Inflammatory macrophage treated with lipopolysaccharide for 1 hour (primary cell): ENCODE results near the gene ARHGEF38.
A peak's percentile ranks its signal among the peaks of the same experiment; 100 is the strongest.
"Not testable (repeated sequence)": the region's sequence is repeated elsewhere in the genome, so short reads cannot be mapped to it uniquely, and the experiment has no call there.

Experiments
- DNase-seq, 2 donors: peaks; one replicate each; pipeline ENCODE4 v3.0.0-alpha.2; 2020 to 2022

The ARHGEF38 gene

DNA sequence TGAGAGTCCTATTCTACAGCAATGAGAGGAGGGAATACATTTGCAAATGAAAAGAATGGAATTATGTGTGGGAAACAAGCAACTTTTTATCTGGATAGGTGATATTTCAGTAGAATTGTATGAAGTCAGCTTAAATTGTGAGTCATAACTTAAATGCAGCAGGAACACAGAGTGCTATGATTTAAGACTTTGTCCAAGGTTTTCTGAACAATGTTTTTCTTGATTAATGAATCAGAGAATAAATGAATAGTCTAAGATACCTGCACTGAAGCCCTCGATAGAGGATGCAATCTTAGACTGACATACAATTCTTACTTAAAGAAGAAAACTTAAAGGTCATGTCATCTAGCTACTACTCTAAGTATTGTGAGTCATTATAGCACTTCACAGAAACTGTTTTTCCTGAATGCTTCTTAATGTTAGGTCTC, 8.0 kb downstream of the ARHGEF38 start:
- no peak for DNase-seq

DNA sequence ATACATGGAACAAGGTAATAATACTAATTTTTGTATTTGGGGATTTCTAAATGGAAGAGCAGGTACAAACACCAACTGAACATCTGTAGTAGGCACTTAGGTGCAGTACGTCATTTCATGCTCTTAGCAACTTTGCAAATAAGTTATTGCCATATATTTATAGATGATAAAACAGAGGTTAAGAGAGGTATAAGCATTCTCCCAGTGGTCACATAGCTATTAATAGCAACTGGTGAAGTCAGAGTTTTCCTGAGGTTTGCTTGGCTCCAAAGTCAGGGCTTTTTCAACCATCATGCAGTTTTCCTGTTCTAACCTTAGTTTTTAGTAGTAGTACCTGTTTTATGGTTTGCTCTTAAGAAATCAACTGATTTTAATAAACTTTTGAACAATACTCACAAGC, 10.9 kb downstream of the ARHGEF38 start:
- DNase-seq = no peak

DNA sequence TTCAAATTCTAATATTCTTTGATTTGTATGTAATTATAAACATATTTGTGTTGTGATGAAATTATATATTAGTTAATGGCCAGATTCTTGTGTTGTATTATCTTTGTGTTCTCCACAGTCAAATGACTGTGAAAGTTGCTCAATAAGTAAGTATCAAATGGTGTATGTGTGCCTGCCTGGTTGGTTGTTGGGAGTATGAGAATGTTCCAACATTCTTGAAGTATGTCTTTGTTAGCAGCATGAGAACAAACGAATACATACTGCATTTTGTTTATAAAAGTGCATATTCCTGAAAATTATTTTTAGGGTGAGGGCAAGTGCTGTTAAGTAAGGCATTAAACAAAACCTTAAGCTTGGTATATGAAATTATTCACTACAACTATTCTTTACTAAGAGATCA, 16.2 kb downstream of the ARHGEF38 start:
- DNase-seq = no peak

DNA sequence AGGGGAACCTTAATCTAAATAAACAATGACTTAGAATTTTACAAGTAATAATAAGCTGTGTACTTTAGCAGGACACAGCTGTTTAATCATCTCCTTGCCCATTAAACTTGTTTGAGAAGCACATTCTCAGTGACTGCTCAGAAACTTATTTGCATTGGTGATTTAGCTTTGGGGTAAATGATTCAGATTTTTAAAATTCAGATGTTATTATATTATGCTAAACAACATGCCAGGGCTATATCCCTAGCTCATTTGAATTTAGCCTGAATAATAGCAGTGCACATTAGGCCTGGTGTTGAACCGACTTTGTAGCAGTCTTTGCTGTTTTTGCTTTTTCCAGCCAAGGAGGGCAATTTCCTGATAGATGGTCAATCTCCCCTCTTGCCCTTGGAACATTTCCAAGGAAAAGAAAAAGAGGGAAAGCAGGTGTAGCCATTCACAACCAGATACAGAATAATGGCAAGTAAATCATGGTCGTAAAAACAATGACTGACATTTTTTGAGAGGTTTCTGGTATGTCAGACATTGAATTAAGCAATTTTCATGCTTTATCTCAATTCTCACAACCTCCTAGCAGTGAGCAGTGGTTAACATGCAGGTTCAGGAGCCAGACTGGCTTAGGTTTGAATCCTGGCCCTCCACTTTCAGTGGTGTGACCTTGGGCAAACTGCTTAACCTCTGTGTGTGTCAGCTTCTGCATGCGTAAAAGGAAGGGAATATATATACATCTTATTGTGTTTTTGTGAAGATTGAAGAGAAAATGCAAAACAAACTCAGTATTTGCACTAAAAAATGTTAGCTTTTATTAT, 16.8 kb downstream of the ARHGEF38 start:
- no peak for DNase-seq

DNA sequence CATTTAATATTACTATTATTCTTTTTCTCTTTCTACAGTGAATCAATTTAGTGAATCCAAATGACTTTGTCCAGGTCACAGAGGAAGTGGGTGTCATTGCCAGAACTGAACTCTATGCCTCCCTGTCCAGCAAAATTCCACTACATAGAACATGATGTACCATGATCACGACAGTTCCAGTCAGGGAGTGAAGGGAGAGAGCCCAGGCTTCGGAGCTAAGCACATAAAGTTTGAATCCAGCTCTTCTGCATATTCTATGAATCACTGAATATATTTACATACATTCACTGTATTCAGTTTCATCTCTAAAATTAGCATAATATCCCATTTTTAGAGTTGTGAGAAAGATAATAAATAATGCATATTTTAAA, 17.4 kb downstream of the ARHGEF38 start:
- DNase-seq = no peak

DNA sequence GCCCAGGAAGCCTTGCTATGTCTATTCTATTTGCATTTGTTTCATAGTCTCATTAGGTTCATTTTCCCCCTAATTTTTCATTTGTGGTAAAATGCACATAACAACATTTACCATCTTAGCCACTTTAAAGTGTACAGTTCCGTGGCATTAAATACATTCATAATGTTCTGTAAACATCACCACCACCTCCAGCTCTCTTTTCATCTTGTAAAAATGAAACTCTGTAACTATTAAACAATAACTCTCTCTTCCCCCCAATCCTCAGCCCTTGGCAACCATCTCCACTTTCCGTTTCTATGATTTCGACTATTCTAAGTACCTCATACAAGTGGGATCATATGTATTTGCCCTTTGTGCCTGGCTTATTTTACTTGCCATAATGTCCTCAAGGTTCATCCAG, 19.9 kb downstream of the ARHGEF38 start:
- no peak for DNase-seq

DNA sequence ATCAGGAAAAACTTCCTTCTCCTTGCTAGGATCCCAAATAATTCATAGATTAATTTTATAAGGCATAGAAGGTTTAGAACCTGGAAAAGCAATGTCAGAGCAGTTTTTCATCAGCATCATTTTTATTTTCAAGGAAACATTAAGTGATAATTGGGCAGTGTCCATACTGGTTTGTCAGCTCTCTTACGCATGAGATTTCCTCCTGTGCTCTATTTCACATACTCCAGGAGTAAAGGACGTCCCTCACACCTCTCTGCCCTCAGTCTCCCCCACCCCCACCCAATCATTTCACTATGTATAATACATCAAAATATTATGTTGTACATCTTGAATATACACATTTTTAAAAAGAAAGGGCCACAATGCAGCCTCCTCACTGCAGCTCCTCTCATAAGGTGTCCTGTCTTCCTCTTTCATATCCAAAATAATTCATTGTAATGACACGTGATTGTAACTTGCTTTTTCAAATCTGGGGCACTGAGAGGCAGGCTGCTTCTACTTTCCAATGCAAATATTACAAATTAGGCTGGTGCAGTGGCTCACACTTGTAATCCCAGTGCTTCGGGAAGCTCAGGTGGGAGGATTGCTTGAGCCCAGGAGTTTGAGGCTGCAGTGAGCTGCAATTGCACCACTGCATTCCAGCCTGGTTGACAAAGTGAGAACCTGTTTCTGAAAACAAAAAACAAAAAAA, 34.4 kb downstream of the ARHGEF38 start:
- DNase-seq = no peak

DNA sequence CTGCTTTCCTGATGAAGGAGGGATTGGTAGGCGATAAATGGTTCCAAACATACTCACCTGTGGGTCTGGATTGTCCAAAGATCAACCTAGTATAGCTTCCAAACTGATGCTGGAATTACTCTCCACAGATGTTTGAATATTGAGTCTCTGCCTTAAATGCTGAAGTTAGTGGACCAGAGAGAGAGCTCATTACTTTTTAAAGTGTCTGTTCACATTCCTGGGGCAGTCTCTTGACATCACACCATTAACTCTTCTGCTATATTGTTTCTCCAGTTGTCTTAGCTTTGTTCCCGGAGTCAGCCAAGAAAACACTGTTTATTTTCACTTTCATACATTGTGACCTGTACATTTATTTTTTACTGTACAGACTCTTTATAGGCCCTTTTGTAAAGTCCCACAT, 35.4 kb downstream of the ARHGEF38 start:
- DNase-seq = no peak

DNA sequence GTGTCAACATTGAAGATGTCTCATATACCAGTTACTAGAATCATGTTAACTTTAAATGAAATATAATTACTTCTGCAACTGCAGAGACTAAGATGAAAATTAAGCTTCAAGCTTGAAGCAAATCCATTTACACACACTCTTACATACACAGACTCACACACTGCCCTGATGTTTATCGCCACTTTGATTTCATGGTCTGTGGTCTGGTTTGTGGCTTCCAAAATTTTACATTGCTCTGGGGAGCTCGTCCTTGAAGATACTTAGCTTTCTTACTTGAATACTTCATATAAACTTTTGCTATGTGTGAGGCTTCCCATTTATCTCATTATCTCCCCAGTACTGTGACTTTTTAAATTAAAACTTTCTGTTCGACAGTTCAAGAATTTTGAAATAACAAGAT, 35.8 kb downstream of the ARHGEF38 start:
- no peak for DNase-seq

DNA sequence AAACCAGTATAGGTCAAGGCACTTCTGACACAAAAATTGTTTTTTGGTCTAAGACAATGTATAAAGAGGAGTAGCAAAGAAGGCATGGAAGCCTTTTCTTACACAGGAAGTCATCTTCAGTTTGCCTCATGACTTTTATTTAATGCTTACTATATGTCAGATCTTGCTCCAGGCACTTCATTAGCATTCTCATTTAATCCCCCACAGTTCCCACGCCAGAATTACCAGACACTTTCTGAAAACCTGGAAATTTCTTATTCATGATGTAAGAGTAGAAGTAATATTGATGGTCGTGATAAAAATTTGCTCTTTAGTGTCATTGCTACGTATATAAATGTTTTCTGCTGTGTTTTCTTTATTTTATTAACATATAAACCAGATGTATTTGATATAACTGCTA, 39.2 kb downstream of the ARHGEF38 start:
- DNase-seq = no peak

DNA sequence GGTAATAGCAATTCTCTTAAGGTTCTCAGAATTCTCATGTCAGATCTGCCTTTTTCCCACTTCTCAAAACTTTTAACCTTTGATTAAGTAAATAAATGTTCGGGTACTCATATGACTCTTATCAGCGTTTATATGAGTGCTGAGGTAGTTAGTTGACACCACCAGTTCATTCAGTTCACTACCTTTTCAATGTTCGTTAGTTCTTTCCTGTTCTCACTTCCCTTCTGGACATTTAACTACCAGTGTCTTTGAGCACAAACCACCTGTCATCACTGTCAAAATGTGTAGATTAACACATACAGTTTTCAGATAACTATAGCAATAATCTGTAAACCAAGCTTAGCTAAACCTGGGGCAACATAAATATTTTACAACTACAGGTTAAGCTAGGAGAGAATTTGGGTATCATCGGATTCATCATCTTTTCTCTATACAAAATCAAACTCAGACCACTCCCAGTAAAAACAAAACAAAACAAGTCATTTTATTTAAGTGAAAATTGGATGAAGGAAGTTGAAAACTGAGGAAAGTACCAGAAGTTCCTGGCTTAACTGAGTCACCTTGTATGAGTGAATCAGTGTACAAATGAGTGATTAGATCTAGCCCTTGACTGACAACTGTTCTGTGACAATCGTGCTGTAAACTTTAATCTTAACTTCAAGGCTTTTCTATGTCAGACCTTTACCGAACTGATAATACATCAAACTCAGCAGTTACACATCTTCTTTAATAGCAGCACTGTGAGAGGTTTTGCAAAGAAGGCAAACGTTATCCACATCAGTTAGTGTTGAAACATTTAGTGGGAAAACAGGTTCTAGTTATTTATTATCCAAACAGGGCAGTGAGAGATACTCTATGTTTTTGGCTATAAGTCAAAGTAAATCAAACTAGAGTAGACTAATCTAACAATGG, 41.9 kb downstream of the ARHGEF38 start:
- peak in 1 of 2 donors; percentile 34 for DNase-seq

DNA sequence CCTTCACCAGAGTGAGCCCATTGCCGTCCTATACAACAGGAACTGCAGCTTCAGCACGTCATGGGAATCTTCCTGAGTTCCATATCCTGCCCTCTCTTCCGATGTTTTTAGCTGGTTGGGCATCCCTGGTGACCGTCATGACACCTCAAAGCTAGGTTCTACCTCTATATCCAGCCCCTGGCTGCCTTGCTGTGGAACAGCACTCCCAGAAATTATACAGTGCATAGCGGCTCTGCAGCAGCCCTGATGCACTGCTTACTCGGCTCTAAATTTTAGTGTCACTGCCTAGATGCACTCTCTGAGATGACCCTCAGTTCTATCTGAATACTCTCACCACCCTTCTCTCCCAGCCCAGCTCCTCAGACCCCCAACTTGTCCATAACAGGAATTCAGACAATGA, 44.3 kb downstream of the ARHGEF38 start:
- DNase-seq = no peak

DNA sequence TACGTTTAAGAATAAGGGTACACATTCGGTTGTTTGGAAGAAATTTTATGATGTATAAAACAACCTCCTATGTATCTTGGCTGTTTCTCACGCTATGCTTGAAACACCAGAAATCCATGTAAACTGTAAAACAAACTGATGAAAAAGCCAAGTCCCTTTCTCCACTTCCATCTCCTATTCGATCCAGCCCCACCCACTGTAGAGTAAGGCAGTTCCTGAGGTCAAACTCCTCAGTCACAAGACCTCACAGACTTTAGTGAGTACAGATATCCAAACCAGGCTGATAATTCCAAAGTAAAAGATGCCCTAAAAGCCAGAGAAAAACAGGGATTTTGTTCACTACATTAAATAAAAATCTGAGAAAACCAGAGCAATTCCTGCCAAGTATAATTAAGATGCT, 45.6 kb downstream of the ARHGEF38 start:
- no peak for DNase-seq

DNA sequence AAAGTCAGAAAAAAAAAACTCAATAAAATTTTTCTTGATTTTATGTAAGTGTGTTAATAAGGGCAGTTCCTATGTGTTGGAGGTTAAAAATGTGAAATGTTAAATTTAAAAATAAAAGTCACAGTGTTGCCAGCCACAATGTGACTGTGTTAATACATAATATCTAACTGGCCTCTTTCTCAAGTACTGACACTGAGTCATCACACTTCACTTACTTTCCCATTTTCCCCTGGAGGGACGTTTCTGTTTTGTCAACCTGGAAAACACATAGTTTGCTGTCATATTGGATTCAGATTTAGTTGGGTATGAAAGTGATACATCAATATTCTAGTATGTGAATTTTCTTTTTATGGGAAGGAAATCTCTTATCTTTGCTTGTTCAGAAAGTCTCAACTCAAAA, 46.4 kb downstream of the ARHGEF38 start:
- peak; percentile 14 to 35 for DNase-seq

DNA sequence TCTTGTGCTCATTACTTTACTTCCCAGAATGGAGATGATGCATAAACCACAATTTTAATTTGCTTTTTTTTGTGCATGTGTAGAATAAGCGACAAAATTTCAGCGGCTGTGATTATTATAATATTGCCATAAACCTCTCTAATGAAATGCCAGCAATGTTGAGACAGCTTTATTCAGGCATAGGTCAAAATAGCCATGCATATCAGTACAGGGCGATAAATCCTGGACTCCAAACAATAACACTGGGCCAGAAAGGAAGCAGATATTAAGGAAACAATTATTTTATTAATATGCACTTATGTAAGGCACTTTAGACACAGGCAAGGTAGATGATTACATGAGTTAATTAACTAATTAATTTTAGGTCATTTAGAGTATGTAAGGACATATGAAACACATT, 47.1 kb downstream of the ARHGEF38 start:
- no peak for DNase-seq

DNA sequence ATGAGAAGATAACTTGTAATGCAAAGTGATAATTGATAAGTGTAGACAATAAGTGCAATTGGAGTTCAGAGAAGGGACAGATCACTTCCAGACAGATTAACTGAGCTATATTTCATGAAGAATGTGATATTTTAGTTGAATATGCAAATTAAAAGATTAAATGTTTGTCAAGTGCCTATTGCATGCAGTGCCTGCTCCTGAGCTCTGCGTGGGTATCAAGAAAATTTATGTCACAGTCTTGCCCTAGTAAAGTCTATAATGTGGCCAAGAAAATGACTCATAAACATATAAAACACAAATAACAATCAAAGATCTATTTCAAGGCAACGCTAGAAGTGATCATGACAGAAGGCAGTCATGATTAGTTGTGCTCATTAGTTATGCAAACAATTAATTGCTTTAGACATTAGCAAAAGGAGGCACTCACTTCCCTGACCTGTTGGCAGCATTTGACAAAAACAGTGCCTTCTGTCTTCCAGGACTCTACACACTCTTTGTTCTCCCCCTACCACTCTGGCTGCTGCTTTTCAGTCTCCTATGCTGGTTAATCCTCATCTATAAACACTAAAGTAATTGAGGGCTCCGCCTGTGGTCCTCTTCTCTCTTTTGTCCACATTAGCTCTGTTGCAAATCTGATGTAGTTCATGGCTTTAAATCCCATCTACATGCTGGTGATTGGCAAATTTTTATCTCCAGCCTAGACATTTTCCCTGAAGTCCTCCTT, 47.7 kb downstream of the ARHGEF38 start:
- no peak for DNase-seq

DNA sequence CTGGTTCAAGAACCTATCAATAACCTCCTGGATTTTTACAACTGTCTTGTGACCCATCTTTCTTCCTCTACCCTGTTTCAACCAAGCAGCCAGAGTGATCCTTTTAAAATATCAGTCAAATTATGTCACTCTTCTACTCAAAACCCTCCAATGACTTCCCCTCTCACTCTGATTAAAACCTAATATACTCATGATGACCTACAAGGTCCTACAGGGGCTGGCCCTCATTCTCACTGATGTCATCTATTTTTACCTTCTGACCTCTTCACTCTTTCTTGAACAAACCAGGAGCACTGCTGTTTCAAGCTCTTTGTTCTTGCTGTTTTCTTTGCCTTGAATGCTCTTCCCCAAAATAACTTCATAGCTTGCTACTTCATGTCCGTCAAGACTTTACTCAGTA, 48.5 kb downstream of the ARHGEF38 start:
- no peak for DNase-seq

DNA sequence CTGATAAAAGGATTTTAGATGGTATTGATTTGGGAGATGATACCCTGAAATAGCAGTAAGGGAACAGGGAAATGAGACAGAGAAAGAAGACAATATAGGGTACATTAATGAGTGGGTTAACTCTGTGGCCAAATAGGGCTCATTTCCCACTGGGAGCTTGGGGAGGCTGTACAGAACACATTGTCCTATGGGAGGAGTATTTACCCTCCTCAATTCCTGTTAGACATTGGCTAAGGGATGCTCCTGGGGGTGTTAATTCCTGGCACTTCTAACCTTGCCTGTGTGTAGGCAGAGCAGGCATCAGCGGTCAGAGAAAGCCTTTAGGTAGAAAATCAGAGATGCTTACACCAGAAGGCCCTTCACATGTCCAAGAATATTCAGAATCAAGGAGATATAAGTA, 49.0 kb downstream of the ARHGEF38 start:
- no peak for DNase-seq

DNA sequence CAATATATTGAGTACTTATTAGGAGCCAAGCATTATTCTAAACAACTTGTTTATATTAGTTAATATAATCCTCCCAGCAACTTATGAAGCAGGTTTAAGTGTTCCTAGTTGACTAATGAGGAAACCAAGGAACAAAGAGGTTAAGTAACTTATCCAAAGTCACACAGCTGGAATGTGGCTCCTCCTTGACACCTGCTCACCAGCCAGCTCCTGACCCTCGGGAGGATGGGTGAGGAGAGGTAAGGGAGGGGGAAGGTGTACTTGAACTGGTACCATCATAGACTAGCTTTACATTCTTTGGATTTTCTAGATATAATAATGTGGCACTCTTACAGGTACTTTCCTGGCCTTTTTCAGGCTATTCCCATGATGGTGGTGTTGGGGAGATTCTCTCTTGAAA, 50.7 kb downstream of the ARHGEF38 start:
- DNase-seq = no peak

DNA sequence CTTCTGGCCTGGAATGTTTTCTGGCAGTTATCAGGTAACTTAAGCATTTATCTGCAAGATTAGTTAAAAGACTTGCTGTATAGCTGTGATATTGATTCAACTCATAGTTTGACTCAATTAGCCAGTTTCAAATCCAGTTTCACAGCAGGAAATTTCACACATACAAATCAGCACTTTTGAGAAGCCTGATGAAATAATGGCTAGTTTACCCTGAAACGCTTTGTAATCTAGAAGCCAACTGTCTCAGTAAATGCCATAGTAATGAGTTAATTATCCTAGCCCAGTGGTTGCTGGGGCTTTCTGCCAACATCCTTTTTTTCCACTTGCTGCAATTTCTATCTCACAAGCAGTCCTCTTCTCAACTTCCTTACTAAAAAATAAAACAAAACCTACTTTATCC, 53.1 kb downstream of the ARHGEF38 start:
- DNase-seq = peak in 1 of 2 donors; percentile 9

DNA sequence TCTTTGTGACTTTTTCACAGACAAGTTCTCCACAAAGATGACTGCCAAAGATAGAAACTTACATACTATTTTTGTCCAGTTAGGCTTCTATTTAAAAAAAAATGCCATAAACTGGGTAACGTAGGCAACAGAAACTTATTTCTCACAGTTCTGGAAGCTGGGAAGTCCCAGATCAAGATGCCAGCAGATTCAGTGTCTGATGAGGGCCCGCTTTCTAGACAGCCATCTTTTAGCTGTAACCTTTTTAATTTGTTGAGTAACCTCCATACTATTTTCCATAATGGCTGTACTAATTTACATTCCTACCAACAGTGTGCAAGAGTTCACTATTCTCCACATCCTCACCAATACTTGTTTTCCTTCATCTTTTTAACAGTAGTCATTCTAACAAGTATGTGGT, 55.5 kb downstream of the ARHGEF38 start:
- no peak for DNase-seq

DNA sequence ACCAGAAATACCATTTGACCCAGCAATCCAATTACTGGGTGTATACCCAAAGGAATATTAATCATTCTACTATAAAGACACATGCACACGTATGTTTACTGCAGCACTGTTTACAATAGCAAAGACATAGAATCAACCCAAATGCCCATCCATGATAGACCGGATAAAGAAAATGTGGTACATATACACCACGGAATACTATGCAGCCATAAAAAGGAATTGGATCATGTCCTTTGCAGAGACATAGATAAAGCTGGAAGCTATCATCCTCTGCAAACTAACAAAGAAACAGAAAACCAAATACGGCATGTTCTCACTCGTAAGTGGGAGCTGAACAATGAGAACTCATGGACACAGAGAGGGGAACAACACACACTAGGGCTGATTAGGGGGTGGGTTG, 57.4 kb downstream of the ARHGEF38 start:
- not testable (repeated sequence) for DNase-seq

DNA sequence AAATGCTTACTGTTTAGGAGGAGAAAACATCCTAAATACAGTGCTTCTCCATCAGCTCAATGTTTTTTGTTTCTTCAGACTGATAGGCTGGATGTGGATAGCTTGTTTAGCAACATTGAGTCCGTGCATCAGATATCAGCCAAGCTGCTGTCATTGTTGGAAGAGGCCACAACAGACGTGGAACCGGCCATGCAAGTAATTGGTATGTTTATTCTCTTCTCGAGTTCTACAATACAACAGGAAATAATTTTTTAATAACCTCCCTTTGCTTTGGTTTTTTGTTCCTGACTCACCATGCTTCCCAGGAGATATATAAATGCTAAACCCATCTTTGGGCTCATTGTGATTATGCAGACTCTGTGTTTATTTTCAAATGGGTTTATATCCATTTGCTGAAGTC, 60.9 kb downstream of the ARHGEF38 start:
- DNase-seq = no peak
